Activated gamma-delta T cell (primary cell): Measurements from ENCODE around the gene CHKA.

Source experiments
- DNase-seq: peaks from one replicate; lab custom pipeline; 2025; lab: John Stamatoyannopoulos, UW

CHKA gene

DNA sequence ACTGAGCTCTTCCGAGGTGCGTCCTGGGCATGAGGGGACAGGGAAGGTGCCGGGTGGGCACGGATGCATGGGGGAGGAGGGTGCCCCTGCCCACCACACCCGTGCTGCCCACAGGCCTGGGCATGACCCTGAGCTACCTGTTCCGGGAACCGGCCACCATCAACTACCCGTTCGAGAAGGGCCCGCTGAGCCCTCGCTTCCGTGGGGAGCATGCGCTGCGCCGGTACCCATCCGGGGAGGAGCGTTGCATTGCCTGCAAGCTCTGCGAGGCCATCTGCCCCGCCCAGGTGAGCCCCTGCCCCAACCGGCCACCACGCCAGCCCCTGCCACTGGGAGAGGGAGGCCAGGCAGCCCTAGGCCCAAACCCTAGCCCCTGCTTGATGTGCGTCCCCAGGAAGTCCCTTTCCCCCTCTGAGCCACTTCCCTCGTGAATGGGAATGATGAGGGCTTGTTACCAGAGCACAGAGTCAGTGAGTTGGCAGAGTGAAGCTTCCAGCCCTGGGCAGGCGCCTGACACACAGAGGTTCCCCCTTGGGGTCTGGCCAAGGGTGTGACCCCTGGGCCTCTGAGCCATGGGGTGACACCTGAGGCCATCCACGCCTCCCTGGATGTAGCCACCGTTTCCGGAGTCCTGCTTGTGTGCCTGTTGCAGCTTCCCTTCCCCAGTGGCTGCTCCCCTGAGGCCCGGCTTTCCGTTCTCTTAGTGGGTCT is 88.0 kb downstream of the CHKA start:
- DNase-seq, result no peak

DNA sequence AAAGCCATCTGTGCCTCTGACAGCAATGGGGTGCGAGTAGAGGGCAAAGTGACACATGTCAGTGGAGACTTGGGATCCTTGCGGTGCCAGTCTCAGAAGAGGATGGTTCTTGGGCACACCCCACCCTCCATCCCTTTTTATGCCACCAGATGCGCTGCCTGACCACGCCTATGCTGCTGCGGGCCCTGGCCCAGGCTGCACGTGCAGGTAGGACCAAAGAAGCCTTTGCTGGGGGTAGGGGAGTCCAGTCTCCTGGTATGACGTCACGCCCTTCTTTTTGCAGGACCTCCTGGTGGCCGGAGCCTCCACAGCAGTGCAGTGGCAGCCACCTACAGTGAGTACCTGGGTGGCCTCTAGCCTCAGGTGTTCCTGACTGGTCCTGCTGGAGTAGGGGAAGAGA is 89.2 kb downstream of the CHKA start:
- no peak for DNase-seq

DNA sequence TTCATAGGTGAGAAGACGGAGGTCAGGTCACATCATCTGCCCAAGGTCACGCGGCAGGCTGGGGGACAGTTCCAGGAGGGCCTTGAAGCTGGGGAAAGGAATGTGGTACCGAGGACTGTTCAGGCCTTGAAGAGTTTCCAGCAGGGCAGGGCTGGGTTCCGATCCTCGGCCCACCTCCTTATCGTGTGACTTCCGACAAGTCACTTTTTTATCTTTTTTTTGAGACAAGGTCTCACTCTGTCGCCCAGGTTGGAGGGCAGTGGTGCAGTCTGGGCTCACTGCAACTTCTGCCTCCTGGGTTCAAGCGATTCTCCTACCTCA is 90.1 kb downstream of the CHKA start:
- no peak for DNase-seq

DNA sequence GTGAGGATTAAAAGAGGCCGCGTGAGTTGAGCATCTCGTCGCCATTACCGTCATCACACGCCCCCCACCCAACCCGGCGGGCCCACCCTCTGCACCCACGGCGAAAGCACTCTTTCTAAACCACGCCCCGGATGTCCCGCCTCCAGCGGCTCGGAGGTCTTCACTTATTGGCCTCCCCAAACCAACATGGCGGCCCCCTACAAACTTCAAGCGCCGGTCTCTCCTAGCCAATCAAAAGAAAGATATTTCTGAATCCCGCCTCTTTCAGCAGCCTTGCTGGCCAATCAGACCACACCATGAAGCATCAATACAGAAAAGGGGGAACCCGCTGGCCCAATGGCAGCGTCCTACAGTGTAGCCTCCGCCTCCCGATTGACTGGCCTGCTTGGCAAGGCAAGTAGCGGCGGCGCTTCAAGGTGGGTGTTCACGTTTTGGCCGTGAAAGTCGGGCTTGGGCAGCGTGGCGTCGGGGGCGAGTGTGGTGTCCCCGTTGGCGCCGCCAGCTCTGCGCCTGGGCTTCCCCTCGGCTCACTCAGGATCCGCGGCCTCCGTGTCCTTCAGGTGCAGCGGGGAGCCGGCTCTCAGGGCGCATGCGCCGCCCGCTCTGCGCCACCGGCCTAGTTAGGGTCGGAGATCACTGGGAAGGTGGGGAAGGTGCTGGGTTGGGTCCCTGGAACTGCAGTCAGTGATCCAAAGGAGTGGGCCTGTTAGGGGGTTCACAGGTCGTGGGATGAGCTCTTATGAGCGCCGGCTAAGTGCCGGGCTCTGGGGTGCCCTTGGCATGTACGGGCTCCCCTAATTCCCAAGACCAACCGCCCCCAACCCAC is 90.7 kb downstream of the CHKA start, which contains the start of gene NDUFS8:
TSS of gene NDUFS8 (plus strand) at position 364 of the 826 bp plus-strand sequence. CDS start 1,471 bp downstream, outside the sequence.
- peak; percentile 75 for DNase-seq

DNA sequence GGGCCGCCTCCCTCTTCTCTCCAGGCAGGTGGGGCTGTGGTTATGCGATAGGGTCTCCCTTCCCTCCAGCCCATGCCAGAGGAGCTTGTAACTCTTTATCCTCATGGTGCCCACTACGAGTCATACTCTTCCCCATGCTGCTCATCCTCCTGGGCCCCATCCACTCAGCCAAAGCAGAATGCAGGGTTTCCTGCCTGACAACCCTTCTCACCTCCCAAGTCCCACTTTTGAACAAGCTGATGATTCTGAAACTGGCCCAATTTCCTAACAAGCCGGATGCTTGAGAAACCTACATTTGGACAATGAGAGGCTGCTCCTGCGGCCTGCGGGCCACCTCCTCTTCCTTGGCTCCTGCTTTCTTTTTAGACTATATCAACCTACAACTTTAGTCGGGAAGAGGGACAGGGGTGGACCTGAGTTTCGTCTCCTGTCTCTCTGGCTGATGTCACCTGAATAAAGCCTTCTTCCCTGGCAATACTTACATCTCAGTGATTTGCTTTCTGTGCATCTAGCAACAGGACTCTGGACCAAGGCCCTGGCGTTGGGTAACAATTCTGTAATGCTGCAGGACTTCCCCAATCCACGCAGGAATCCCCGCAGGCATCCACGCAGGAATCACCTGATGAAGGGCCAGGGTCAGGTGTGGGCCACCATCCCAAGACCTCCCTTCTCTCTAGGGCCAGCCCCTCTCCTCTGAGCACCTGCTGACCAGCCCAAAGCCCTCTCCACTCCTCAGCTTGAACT is 92.2 kb downstream of the CHKA start:
- DNase-seq, result no peak

DNA sequence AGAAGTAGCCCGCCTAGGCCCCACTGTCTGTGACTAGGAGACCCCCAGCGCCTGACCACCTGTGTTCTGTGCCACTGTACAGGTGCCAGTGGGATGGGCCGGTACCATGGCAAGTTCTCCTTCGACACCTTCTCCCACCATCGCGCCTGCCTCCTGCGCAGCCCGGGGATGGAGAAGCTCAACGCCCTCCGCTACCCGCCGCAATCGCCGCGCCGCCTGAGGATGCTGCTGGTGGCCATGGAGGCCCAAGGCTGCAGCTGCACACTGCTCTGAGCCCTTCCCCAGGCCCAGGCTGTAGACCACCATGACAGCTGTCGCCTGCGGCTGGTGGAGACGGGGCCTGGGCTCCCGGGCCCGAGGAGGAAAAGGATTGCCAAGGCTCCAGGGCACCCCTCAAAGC is 93.5 kb downstream of the CHKA start:
- no peak for DNase-seq

DNA sequence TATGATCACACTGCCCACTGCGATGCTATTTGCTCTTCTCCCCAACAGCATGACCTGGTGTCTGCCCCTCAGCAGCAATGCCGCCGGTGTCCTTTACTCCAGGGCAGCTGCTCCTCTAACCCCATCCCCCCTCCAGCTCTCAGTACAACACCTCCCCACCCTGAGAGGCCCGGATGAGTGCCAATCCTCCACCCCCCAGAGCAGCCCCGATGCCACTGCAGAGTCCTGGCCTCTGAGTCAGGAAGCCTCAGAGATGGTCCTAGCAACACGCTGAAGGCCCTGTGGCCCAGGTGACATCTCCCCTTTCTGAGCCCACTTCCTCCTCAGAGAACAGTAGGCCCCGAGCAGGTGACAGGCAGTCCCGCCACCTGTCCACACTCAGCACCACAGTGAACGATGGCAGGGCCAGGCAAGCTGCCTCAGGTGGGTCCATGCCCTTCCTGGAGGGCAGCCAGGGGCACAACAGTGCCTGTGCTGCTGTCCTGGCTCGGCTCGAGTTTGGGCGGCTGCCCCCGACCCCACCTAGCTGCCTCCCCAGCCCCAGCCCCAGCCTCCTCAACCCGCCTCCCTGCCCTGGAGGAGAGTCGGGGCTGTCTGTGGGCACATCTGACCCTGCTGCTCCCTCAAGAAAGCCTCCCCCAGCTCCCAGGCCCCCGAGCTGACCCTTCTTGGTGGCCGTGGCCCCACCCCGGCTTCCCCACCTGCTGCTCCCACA is 94.6 kb downstream of the CHKA start:
- no peak for DNase-seq

DNA sequence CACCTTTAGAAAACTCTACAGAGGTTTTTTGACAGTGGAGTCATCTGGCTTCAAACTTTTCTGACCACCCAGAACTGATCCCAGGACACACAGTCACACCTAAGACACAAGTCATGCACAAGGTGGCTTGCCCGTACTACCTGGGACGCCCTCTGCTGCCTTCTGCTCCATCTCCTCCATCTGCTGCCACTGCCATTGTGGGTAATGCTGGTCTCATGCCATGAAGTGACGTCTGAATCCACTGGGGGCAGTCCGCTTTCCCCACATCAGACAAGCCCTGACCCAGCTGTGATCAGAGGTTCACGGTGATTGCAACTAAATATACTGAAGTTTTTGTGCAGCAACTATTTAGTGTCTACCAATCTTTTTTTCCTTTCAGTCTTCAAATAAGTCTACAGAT is 96.1 kb downstream of the CHKA start:
- no peak for DNase-seq

DNA sequence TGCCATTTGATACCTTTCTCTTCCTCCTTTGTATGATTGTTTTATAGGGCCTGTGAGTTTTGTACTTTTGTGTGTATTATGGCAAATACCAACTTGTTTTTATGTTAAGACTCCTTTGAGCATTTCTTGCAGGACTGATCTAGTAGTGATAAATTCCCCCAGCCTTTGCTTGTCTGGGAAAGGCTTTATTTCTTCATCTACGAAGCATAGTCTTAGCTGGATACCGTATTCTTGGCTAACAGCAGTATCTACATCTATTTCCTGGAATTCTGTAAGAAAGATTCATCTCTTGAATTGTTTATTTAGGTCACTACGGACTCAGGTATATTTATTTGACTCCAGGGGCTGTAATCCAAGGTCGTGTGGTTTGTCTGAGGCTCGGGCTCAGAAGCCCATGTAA is 96.7 kb downstream of the CHKA start:
- no peak for DNase-seq

DNA sequence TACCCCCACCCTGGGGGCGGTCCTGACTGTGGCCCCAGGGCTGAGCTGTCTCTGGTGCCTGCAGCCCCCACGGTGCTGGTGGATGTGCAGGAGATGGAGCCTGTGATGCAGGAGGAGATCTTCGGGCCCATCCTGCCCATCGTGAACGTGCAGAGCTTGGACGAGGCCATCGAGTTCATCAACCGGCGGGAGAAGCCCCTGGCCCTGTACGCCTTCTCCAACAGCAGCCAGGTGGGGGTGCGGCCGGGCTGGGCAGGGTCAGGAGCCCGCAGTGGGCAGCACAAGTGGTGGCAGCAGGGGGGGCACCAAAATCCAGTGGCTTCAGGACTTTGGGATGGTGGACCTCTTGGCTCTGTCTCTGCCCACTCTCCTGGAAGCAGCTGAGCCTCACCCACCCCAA is 98.7 kb downstream of the CHKA start:
- no peak for DNase-seq

DNA sequence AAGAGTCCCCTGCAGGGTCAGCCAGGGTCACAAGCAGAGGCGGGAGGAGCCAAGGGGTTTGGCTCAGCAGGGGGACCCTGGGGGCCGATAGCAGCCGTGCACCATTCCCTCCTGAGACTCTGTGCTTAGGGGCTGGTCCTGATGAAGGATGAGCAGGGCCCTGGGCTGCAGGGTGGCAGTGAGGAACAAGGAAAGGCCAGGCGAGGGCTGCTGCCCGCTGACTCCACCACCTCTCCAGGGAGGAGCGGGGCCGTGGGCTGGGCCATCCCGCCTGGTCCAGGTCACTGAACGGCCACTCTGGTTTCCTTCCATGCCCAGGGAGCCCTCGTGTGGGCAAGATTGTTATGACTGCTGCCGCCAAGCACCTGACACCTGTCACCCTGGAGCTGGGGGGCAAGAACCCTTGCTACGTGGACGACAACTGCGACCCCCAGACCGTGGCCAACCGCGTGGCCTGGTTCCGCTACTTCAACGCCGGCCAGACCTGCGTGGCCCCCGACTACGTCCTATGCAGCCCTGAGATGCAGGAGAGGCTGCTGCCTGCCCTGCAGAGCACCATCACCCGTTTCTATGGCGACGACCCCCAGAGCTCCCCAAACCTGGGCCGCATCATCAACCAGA is 99.9 kb downstream of the CHKA start:
- DNase-seq, result no peak

DNA sequence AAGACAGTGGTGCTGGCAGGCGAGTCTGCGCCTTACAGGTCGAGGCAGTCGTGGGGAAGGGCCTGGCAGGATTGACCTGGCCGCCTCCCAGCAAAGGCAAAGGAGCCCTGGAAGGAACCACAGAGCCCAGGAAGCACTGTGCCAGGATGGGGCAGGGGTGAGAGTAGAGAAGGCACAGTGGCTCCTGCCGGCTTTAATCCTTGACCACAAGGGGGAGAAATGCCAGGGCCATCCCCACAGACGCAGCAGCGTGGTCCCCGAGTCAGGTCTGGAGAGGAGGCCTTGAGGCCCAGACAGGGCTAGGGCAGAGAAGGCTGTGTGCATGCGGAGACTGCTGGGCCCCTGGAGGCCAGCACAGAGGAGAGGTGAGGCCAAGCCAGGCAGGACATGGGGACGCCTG is 100.6 kb downstream of the CHKA start:
- DNase-seq, result no peak

DNA sequence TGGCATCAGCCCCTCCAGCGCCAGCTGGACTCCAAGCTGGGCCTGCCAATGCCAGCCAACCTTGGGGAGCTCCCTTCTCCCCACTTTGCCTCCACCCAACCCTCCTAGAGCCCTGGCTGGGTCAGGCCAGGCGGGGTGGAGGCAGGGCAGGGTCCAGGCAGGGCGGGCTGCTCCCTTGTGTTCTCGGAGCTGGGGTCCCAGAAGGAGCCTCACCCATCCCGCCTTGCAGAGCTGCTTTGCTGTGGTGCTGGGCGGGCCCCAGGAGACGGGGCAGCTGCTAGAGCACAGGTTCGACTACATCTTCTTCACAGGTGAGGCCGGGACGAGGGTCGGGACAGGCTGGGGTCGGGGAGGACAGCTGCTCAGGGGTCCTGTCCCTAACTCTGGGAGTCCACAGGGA is 101.7 kb downstream of the CHKA start:
- DNase-seq, result no peak

DNA sequence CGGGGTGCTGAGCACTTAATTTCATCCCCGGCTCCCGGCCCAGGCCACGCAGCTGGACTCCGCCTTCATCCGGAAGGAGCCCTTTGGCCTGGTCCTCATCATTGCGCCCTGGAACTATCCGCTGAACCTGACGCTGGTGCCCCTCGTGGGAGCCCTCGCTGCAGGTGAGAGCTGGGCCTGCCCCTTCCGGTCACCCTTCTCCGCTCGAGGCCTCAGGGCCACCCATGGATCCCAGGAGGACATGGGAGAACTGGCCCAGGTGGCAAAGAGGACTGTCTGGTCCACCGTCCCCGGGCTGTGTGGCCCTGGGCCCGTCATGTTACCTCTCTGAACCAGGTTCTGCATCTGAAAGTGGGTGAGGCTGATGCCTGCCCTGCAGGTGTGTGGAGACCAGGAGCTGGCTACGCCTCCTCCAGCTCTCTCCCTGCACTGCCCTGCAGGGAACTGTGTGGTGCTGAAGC is 102.4 kb downstream of the CHKA start:
- DNase-seq, result no peak

DNA sequence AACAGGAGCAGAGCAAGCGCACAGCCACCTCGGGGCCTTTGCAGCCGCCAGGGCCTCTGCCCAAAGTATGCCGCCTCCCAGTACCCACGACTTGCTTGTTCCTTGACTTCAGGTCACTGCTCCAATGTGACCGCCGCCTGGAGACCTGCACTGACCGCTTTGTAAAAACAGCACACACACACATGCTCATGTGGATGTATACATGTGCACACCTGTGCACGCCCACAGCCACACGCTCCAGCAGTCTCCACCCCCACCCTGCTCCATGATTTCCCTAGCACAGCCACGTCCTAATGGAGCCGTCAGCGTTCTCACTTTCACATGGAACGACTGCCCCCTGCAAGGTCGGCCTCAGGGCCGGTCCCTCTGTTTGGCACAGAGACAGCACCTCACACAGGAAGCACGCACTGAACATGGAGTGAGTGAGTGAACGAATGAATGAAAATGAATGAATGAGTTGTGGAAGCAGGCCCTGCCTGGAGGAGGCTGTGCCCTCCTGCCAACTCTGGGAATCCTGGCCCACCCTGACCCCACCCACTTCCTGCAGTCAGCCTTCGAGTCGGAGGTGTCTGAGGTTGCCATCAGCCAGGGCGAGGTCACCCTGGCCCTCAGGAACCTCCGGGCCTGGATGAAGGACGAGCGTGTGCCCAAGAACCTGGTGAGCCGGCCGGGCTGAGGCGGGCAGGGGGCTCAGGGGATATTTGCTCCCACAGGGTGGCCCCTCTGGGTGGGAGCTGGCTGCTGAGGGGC is 103.0 kb downstream of the CHKA start:
- no peak for DNase-seq

DNA sequence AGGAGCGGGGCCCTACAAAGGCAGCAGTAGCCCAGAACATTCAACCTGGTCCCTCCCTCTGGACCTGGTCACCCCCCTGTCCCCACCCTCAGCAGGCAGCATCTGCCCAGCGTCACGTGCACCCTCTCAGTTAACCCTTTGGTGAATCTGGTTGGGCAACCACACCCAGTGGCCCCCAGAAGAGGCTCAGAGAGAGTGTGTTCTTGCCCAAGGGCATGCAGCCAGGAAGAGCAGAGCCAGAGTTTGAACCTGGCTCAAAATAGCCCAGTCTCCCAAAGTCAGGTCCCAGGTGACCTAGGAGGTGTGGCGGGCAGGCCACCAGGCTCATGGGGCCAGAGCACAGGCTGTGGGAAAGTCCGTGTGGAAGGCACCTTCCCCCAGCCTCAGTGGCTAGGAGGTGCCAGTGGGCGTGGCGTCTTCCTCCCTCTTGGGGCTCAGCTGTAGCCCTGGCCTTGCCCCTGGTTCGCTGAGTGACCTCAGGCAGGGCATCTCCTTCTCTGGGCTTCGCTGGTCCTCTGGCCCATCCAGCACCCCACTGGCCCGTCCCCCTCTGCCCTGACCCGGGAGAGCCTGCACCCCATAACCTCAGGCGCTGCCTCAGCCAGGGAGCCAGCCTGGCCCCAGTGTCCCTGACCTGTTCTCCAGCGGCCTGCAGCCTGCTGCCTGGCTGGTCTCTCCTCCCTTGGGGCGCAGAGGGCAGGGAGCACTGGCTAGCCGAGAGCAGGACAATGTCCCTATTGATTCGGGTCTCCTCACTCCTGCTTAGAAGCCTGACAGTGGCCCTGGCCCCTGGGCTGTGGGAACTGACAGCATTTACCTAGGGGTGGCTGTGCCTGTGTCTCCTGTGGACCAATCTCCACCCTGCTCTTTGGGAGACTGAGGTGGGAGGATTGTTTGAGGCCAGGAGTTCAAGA is 104.0 kb downstream of the CHKA start:
- no peak for DNase-seq

DNA sequence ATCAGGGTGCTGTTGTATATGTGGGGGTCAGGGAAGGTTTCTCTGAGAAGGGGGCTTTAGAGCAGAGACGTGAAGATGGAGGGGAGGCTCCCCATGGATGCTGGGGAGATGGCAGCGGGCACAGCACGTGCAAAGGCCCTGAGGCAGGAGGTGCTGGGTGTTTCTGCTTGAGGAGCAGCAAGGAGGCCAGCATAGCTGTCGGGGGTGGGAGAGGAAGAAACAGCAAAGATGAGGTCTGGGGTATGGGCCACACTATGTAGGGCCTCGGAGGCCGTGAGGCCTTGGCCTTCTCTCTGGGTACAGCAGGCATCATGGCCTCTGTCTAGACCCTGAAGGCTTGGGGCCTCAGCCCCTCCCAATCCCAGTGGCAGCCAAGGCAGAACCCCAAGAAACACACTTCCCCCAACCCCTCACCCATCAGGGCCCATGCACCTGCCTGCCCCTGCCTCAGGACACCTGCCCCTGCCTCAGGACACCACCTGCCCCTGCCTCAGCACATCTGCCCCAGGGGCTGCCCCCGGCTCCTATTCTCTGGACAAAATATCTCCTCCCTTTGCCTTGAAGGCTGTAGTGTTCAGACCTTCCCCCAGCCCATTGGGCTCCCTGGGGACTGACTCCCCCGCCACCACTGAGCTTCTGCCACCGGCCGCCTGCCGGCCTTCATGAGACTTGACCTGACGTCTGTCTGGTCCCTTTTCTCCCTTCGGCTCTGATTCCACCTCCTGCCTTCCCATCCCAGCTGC is 104.9 kb downstream of the CHKA start:
- no peak for DNase-seq

DNA sequence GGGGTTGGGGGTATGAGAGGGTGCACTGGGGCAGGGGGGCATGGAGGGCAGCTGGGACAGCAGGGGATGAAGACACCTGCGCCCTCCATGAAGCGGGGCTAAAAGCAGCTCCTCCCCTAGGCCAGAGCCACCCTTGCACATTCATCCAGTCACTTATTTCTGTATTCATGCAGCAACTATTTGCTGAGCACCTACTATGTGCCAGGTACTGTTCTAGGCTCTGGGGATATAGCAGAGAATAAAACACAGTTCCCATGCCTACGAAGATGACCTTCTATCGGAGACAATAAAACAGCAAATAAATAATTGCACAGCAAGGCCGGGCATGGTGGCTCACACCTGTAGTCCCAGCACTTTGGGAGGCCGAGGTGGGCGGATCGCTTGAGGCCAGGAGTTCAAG is 105.7 kb downstream of the CHKA start:
- DNase-seq, result no peak

DNA sequence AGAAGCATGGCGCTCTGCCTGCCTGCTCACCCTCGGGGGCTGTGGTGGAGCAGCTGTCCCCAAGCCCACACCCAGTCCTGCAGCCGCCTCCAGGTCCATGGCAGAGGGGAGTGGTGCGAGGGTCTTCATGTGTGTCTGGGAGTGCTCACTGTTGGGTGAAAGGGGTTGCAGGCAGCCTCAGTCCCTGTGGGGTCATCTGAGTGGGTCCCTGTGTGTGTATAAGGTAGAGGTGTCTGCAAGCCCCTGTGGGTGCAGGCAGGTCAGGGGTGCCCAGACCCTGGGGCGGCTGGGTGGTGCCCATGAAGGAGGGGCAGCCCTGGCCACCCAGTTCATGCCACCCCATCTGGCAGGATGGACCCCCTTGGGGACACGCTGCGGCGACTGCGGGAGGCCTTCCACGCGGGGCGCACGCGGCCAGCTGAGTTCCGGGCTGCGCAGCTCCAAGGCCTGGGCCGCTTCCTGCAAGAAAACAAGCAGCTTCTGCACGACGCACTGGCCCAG is 106.2 kb downstream of the CHKA start:
- no peak for DNase-seq
